Gastroesophageal sphincter (tissue), 3 donors: ENCODE results near the gene CRYBG3.

Source experiments
- CTCF ChIP-seq, 4 experiments: fragments of 200-600 bp in 2 of 4; fragments of 450-650 bp in 2 of 4; sonication (generic) in 1 of 4; IDR thresholded peaks; one replicate each; pipeline ENCODE4 v1.5.1; 2017 to 2019; ENCODE audit warnings: antibody characterized with exemption in 4 of 4, mild to moderate bottlenecking in 2 of 4, moderate library complexity in 2 of 4
- POLR2A ChIP-seq, 2 donors: fragments of 450-650 bp; IDR thresholded peaks; one replicate each; pipeline ENCODE4 v1.6.1; 2017; ENCODE audit warnings: antibody characterized with exemption in 2 of 2, mild to moderate bottlenecking in 2 of 2, moderate library complexity in 1 of 2

GRCh38 chr3:97825101-97825500, 3.3 kb downstream of the CRYBG3 start:
- no peak for TF ChIP-seq CTCF (IDR thresholded peaks at IDR 0.05)
- no peak for TF ChIP-seq POLR2A (IDR thresholded peaks at IDR 0.05)
